Stimulated activated naive B cell treated with anti-CD40 and anti-IgM and Interleukin-4, amounts not matched to agents 10 μg/mL and 1 μg/mL and 100 μg/mL, for 72 hours (primary cell): ENCODE data around the gene CFAP92.

Source experiments
- ATAC-seq, 2 donors: fragments of 150-1000 bp; cut with Tn5 transposase; replicated peaks; 2 replicates each; pipeline ENCODE4 v1.10.0; 2021; ENCODE audit warnings: moderate library complexity in 1 of 2
- DNase-seq: peaks from one replicate; pipeline ENCODE4 v3.0.0; 2021
- H3K27ac Mint-ChIP-seq: one replicate; pipeline ENCODE4 v1.8.0; 2022; ENCODE audit warnings: mild to moderate bottlenecking, mixed read lengths
- H3K27me3 Mint-ChIP-seq, 2 donors: one replicate each; pipeline ENCODE4 v1.8.0; 2022; ENCODE audit warnings: mixed read lengths in 2 of 2
- H3K36me3 Mint-ChIP-seq, 2 donors: one replicate each; pipeline ENCODE4 v1.8.0; 2022; ENCODE audit warnings: mixed read lengths in 2 of 2, mild to moderate bottlenecking in 1 of 2
- H3K4me1 Mint-ChIP-seq, 2 donors: one replicate each; pipeline ENCODE4 v1.8.0; 2022; ENCODE audit warnings: mixed read lengths in 2 of 2, mild to moderate bottlenecking in 1 of 2
- H3K4me3 Mint-ChIP-seq, 2 donors: one replicate each; pipeline ENCODE4 v1.8.0; 2022; ENCODE audit warnings: mild to moderate bottlenecking in 2 of 2, mixed read lengths in 2 of 2, moderate library complexity in 1 of 2
- H3K9me3 Mint-ChIP-seq, 2 donors: one replicate each; pipeline ENCODE4 v1.8.0; 2022; ENCODE audit warnings: mixed read lengths in 2 of 2, mild to moderate bottlenecking in 1 of 2

CFAP92 gene

DNA sequence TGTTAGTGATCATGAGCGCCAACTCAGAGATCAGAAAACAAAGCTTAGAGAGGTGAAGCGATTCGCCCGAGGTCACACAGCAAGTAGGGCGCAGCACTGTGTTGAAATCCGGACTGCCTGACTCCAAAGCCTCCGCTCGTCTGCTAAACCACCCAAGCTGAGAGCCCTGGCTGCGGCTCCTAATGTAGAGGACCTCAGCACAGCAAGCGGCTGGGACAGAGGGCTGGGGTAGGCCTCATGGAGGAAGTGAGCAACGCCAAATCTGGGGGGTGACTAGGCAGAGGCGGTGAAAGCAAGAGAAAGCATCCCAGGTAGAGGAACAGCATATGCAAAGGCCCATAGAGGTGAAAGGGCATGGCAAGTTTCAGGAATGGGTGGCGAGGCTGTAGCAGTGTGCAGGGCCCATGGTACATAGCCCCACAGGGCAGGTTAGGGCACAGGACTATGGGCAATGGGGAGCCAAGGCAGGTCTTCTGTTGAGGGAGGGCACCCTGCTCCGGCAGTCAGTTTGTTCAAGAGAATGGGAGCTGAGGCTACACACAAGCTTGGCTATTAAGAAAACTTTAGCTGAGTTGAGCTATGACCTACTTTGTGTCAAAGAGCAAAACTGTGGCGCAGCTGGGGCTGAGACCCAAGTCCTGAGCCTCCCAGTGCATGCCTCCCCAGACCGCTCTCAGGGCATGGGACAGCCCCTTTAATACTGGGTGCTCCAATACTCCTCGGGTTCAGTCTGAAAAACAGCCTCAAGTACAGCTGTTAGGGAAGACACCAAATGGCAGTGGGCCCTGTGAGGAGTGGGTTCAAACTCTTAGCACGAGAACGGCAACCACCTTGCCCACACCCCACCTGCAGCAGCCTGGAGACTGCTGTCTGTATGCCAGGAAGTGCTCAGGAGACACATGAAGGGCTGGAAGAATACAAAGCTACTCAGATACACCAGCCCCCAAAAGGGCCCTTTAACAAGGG is 988 bp upstream of the CFAP92 start:
- Mint-ChIP-seq H3K27me3 (peaks cover 15 to 27% of the 10 kb centered on the region in 2 donors), H3K9me3 (no peaks in the 10 kb centered on the region), H3K4me1 (peaks cover 20 to 45% of the 10 kb centered on the region in 2 donors), H3K4me3 (peak overlapping the region; percentile 78 to 82), H3K36me3 (no peaks in the 10 kb centered on the region), H3K27ac (peak overlapping the region; percentile 43)
- DNase-seq = no peak
- no peak for ATAC-seq

DNA sequence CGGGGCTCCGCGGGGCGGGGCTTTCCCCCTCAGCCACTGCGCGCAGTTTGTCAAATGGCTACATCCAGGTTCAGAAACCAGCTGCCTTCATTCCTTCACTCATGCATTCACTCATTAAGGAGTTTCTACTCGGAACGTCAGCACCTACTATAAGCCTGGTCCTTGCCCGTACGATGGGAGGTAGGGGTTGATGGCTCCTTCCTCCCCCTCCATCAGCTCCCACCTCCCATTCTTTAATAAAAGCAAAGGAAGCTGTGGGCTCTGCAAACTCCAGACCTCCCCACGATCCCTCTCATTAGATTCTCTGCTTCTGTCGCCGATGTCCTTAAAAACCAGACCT is 267 bp upstream of the CFAP92 start:
- H3K36me3 Mint-ChIP-seq = no peaks in the 10 kb centered on the region
- peaks cover 13 to 23% of the 10 kb centered on the region in 2 donors for H3K27me3 Mint-ChIP-seq
- DNase-seq (no peak), ATAC-seq (no peak)
- H3K4me1 Mint-ChIP-seq = peaks cover 20 to 44% of the 10 kb centered on the region in 2 donors
- H3K9me3 Mint-ChIP-seq = no peaks in the 10 kb centered on the region
- peak overlapping the region; percentile 43 for H3K27ac Mint-ChIP-seq
- H3K4me3 Mint-ChIP-seq = peak overlapping the region; percentile 78 to 82

DNA sequence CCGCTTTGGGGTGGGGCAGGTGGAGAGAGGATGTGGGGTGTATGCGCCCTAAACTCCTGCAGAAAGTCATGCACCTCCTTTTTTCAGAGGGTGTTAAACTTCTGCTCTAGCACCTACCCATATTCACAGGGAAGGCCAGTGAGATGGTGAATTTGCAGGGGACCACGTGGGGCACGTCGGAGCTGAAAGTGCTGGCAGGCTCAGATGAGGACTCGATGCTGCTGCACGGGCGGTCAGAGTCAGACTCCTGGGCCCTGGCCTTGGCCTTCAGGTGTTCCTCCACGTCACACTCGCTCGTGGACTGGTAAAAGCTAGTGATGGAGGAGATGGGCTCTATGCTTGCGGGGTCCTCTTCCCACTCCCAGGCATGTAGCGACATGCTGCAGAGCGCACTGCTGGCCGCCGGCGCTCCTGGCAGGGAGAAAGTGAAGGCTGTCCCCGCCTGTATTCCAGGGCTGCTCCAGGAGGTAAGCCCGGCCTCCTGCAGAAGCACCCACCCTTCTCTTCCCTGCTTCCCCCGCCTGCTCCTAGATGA is 883 bp downstream of the CFAP92 start:
- peaks cover 20 to 36% of the 10 kb centered on the region in 2 donors for H3K4me1 Mint-ChIP-seq
- H3K36me3 Mint-ChIP-seq = no peaks in the 10 kb centered on the region
- peaks cover 8 to 11% of the 10 kb centered on the region in 2 donors for H3K27me3 Mint-ChIP-seq
- ATAC-seq (no peak), DNase-seq (no peak)
- H3K9me3 Mint-ChIP-seq = no peaks in the 10 kb centered on the region
- peak overlapping the region; percentile 80 to 82 for H3K4me3 Mint-ChIP-seq
- peak overlapping the region; percentile 81 for H3K27ac Mint-ChIP-seq

DNA sequence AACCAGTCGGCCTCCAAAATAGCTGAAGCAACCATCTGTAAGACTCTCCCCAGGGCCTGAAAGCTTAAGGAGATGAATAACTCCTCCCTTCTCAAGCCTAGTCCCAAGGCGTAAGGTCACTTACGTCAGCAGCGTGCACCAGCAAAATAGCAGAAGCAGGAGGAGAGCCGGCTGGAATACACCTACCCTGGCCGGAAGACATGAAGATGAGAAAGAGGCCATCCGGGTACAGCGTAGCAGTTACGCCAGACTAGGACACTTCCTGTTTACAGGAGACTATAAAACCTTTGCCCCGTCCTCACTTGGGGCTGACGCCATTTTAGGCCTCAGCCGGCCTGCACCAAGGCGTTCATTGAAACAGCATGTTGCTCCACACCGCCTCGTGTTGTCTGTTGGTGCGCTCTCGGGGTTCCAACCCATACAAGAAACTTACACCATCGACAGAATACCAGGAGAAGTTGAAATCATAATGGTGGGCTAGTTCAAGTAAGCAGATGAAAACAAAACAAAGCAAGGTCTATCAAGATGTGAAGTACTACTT is 2.5 kb downstream of the CFAP92 start:
- H3K27me3 Mint-ChIP-seq = peaks cover 0 to under 1% of the 10 kb centered on the region in 2 donors
- H3K36me3 Mint-ChIP-seq = no peaks in the 10 kb centered on the region
- no peak overlapping the region for H3K27ac Mint-ChIP-seq
- ATAC-seq (no peak), DNase-seq (no peak)
- H3K4me1 Mint-ChIP-seq = peaks cover 16 to 32% of the 10 kb centered on the region in 2 donors
- no peaks in the 10 kb centered on the region for H3K9me3 Mint-ChIP-seq
- H3K4me3 Mint-ChIP-seq = no peak overlapping the region

DNA sequence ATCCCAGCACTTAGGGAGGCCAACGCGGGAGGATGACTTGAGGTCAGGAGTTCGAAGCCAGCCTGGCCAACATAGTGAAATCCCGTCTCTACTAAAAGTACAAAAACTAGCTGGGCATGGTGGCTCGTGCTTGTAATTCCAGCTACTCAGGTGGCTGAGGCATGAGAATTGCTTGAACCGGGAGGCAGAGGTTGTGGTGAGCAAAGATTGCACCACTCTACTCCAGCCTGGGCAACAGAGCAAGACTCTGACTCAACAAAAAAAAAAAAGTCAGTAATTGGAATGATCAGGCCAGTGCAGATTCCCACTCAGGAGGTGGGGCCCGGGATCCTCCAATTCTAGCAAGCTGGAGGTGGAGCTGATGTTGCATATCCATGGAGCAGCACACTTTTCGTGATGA is 5.6 kb downstream of the CFAP92 start:
- no peak for ATAC-seq
- Mint-ChIP-seq H3K27me3 (no peaks in the 10 kb centered on the region), H3K9me3 (no peaks in the 10 kb centered on the region), H3K27ac (no peak overlapping the region), H3K4me1 (peaks cover under 1 to 3% of the 10 kb centered on the region in 2 donors), H3K36me3 (no peaks in the 10 kb centered on the region), H3K4me3 (no peak overlapping the region)
- no peak for DNase-seq

DNA sequence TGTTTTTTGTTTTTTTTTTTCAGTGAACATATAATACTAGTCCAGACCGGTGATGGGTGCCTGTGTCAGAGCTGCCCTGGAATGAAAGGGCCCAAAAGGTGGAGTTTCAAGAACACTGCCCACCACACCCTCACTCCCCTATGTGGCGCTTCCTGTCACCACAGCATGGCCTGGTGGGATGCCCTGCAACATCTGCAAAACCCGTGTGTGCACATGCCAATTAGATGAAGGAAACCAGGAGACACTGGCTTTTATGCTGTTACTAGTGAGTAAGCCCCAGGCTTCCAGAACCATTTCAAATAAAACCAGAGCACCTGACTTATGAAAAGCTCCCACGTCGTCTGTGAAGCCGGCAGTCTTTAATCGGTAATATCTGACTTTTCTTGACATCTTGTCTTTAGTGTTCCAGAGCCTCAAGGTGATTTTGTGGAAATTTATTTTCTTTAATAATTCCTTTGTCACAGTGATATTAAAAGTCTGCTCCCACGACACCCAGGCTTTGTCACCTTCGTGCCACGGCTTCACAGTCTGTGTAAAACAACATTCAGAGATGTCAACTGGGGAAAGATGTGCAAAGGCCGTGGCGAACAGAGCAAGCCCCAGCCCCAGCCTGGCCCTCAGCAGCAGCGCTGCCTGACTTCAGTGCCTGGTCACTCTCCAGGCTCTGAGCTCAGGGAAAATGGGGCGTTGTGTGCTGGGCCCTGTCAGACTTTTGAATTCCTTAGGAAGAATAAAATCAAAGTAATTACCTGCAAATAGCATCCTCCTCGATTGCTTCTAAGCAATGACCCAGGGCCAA is 6.4 kb downstream of the CFAP92 start:
- Mint-ChIP-seq H3K27me3 (no peaks in the 10 kb centered on the region), H3K9me3 (no peaks in the 10 kb centered on the region), H3K36me3 (no peaks in the 10 kb centered on the region), H3K27ac (no peak overlapping the region), H3K4me1 (peaks cover 0 to 1% of the 10 kb centered on the region in 2 donors), H3K4me3 (no peak overlapping the region)
- DNase-seq (no peak), ATAC-seq (no peak)

DNA sequence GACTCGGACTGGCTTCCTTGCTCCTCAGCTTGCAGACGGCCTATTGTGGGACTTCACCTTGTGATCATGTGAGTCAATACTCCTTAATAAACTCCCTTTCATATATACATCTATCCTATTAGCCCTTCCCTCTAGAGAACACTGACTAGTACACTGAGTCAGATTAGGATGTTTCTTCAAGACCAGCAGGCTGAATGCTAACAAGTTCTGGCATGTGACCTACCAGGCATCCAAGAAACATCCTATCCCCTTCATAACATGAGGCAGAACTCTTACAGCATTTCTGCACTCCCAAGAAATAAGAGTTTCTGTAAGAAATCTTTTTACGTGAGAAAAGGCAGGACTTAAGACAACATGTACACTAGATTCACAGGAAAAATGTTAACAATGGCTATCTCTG is 9.3 kb downstream of the CFAP92 start:
- Mint-ChIP-seq H3K9me3 (no peaks in the 10 kb centered on the region), H3K4me3 (no peak overlapping the region), H3K4me1 (peaks cover 3 to 6% of the 10 kb centered on the region in 2 donors), H3K27ac (no peak overlapping the region), H3K27me3 (peaks cover 0 to 5% of the 10 kb centered on the region in 2 donors), H3K36me3 (no peaks in the 10 kb centered on the region)
- ATAC-seq = no peak
- DNase-seq = no peak

DNA sequence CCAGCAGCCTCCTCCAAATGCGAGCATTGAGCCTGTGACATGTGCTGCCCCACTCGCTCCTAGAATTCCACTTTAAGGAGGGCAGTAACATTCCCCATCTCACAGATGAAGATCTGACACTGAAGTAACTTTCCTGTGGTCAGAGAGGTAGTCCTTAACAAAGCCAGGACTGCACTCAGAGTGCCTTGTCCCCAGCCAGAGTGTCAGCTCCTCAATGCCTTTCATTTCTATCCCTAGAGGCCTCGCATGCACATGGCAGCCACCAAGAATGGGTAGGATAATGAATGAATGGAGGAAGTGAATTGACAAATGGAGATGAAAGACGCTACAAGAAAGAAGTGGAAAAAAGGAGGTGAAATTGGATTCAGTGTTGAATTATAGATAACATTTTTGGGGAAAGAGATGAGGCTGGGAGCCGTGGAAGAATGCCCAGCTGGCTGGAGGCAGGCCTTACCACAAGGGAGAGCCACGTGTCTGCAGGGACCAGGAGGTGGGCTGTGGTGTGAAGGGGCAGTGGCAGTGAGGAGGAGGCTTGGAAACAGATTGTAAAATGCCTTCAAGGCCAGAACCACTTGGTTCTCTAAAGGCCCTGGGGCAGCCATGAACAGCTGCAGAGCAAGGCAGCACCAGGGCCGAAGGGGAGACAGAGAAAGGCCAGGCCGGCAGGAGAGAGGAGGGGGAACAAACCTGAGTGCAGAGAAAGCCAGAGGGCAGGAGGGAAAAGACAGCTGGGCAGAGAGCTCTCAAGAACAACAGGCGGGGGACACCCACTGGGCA is 10.4 kb downstream of the CFAP92 start:
- no peaks in the 10 kb centered on the region for H3K9me3 Mint-ChIP-seq
- peaks cover 3 to 6% of the 10 kb centered on the region in 2 donors for H3K4me1 Mint-ChIP-seq
- DNase-seq = no peak
- H3K4me3 Mint-ChIP-seq = no peak overlapping the region
- no peak for ATAC-seq
- no peak overlapping the region for H3K27ac Mint-ChIP-seq
- H3K27me3 Mint-ChIP-seq = peaks cover 0 to 5% of the 10 kb centered on the region in 2 donors
- no peaks in the 10 kb centered on the region for H3K36me3 Mint-ChIP-seq

DNA sequence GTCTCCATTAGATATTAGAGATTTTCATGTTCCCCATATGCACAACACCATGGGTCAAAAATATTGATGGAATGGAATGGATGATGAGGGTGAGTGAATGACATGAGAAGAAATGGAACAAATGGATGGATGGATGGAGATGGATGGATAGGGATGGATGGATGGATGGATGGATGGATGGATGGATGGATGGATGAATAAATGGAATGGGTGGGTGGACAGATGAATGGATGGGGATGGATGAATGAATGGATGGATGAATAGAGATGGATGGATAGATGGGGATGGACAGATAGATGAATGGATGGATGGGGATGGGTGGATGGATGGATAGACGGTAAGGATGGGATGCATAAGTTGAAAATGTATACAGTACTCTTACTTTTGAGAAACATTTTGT is 18.6 kb downstream of the CFAP92 start:
- DNase-seq = no peak
- Mint-ChIP-seq H3K27ac (no peak overlapping the region), H3K27me3 (peaks cover under 1 to 5% of the 10 kb centered on the region in 2 donors), H3K4me3 (no peak overlapping the region), H3K4me1 (peaks cover 11 to 15% of the 10 kb centered on the region in 2 donors), H3K9me3 (no peaks in the 10 kb centered on the region), H3K36me3 (no peaks in the 10 kb centered on the region)
- no peak for ATAC-seq

DNA sequence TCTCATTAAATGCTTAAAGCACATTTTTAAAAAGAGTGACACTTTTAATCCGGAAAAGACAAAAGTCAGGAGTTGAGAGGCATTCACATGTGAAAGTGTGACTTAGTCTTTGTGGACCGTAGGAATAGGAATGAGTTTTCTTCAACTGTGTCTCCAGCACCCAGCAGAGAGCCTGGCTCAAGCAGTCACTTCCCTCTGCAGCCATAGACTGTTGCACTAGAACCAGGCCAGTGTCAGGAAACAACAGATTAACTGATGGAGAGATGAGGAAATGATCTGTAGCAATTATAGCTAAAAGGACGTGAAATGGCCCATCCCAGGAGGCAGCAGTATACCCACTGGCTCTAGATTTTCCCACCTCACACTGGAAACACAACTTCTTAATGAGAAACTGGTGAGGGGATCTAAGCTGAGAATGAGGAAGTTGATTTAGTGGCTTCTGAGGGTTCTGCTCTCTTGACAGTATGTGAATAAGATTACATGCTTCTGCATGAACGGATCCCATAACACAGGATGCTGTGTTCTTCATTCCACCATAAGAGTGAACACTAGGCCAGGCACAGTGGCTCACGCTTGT is 19.8 kb downstream of the CFAP92 start:
- DNase-seq (no peak), ATAC-seq (peak; percentile 91 to 94)
- H3K9me3 Mint-ChIP-seq = no peaks in the 10 kb centered on the region
- H3K4me1 Mint-ChIP-seq = peaks cover 14 to 22% of the 10 kb centered on the region in 2 donors
- H3K27ac Mint-ChIP-seq = no peak overlapping the region
- H3K27me3 Mint-ChIP-seq = peaks cover 0 to 5% of the 10 kb centered on the region in 2 donors
- no peak overlapping the region for H3K4me3 Mint-ChIP-seq
- H3K36me3 Mint-ChIP-seq = no peaks in the 10 kb centered on the region

DNA sequence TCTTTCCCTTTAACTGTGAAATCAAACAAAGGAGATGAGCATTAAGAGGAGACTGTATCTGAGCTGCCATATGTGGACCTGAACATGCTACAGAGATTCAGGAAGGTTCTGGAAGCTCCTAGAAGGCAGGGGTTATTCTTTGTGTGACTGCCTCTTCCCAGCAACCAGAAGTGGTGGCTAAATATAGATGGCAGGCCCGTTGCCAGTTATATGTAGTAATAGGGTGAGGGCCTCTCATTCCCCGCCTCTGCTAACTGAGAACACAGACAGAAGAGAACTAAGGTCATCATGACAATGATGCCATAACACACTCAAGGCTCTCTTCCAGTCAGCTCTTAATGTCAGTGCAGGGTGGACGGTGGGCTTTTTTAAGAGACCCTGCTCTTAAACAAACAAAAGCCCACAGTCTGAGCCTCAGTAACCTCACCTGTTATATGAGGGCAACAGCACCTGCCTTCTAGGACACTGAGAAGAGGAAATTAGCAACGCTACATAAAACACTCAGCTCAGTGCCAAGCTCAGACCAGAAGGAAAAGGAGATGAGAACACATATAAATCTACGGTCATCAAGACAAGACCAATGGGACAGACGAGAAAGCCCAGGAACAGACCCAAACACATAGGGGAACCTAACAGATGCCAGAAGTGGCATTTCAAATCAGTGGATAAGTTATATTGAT is 22.3 kb downstream of the CFAP92 start:
- no peak for ATAC-seq

DNA sequence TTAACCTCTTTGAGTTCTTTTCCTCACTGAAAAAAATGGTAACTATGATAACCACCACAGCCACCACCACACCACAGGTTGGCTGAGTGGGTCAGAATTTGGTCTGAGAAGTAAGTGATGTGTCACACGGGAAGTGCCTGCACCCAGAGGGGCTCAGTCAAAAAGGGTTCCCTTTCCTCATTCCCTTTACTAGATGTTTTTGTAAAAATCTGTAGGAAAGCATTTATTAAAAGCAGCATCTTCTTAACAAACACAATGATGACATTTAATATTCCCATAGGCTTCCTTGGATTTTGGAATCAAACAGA is 23.2 kb downstream of the CFAP92 start:
- Mint-ChIP-seq H3K4me1 (peaks cover 14 to 22% of the 10 kb centered on the region in 2 donors), H3K9me3 (no peaks in the 10 kb centered on the region), H3K4me3 (no peak overlapping the region), H3K27me3 (no peaks in the 10 kb centered on the region), H3K27ac (no peak overlapping the region), H3K36me3 (no peaks in the 10 kb centered on the region)
- no peak for ATAC-seq
- no peak for DNase-seq

More for the DNA sequence above, 22.3 kb downstream of the CFAP92 start:
- Mint-ChIP-seq H3K36me3 (no peaks in the 10 kb centered on the region), H3K4me3 (no peak overlapping the region), H3K27ac (no peak overlapping the region), H3K9me3 (no peaks in the 10 kb centered on the region), H3K4me1 (peaks cover 14 to 22% of the 10 kb centered on the region in 2 donors), H3K27me3 (no peaks in the 10 kb centered on the region)
- DNase-seq = no peak
